B cell (primary cell): ENCODE measurements around the gene SNTA1. TPM values are rescaled to one million over a fixed set of nuclear protein-coding genes. Genes with fewer than 3 reads are reported as not detected.

ENCODE experiments used
- ATAC-seq: fragments of 200-7000 bp; cut with Tn5 transposase; one replicate; pipeline ENCODE4 v1.10.0; 2021; ENCODE audit warnings: low read depth, mild to moderate bottlenecking, moderate number of reproducible peaks, moderate library complexity
- CTCF ChIA-PET: fragments of 350-600 bp; sonication (Branson Sonifier 250); formaldehyde crosslinking; loops from one replicate; lab custom pipeline; 2021; ENCODE audit warnings: antibody characterized with exemption, inconsistent platforms; lab: Charles Lee
- POLR2A ChIA-PET: fragments of 350-600 bp; sonication (Branson Sonifier 250); formaldehyde crosslinking; loops from one replicate; lab custom pipeline; 2021; ENCODE audit warnings: antibody characterized with exemption; lab: Charles Lee
- DNase-seq: peaks from one replicate; pipeline ENCODE4 v3.0.0; 2013
- H2AFZ ChIP-seq: 2 replicates; pipeline ENCODE4 v1.6.1; 2012; ENCODE audit warnings: mild to moderate bottlenecking, low read depth, low read length; ENCODE audit not compliant: insufficient read depth, poor library complexity, severe bottlenecking
- H3K27ac ChIP-seq, 2 donors: 1 replicate in 1 of 2; 2 replicates in 1 of 2; pipeline ENCODE4 v1.5.1; 2012 to 2013; ENCODE audit warnings: low read length in 2 of 2, mild to moderate bottlenecking in 2 of 2, moderate library complexity in 1 of 2
- H3K27me3 ChIP-seq, 4 experiments: fragments of 200-600 bp in 1 of 4; sonication (generic) in 1 of 4; replicated peaks in 1 of 4; 1 replicate in 2 of 4; 2 replicates in 2 of 4; pipeline versions ENCODE4 v1.6.1 to v1.7.0; 2013 to 2016; ENCODE audit warnings: low read length in 3 of 4, mild to moderate bottlenecking in 2 of 4, mixed read lengths in 1 of 4, moderate library complexity in 1 of 4; ENCODE audit not compliant: insufficient read depth in 4 of 4, control insufficient read depth in 3 of 4; ENCODE audit errors: control extremely low read depth in 1 of 4
- H3K36me3 ChIP-seq, 2 experiments: replicated peaks in 1 of 2; 1 replicate in 1 of 2; 2 replicates in 1 of 2; pipeline versions ENCODE4 v1.6.1 to v1.7.1; 2013; ENCODE audit warnings: low read length in 1 of 2; ENCODE audit not compliant: insufficient read depth in 2 of 2, control insufficient read depth in 1 of 2; ENCODE audit errors: control extremely low read depth in 1 of 2, extremely low read depth in 1 of 2
- H3K4me1 ChIP-seq, 2 donors: fragments of 200-600 bp in 1 of 2; sonication (generic) in 1 of 2; 1 replicate in 1 of 2; 2 replicates in 1 of 2; pipeline versions ENCODE4 v1.5.1 to v1.6.1; 2013 to 2017; ENCODE audit warnings: low read length in 2 of 2; ENCODE audit not compliant: control insufficient read depth in 2 of 2, insufficient read depth in 2 of 2
- H3K4me2 ChIP-seq: replicated peaks from 2 replicates; pipeline ENCODE3; 2012; ENCODE audit warnings: mild to moderate bottlenecking, low read depth, low read length; ENCODE audit not compliant: poor library complexity, severe bottlenecking
- H3K4me3 ChIP-seq, 5 experiments: fragments of 200-600 bp in 1 of 5; sonication (generic) in 1 of 5; 1 replicate in 3 of 5; 2 replicates in 2 of 5; pipeline versions ENCODE4 v1.5.1 to v1.7.0; 2011 to 2016; ENCODE audit warnings: low read length in 4 of 5, mild to moderate bottlenecking in 4 of 5, low read depth in 2 of 5, control low read depth in 1 of 5, moderate library complexity in 1 of 5; ENCODE audit not compliant: insufficient read depth in 1 of 5; ENCODE audit errors: control extremely low read depth in 1 of 5, extremely low read depth in 1 of 5
- H3K79me2 ChIP-seq: fragments of 200-600 bp; sonication (generic); one replicate; pipeline ENCODE4 v1.6.0; 2016; ENCODE audit warnings: low read length; ENCODE audit not compliant: control insufficient read depth, insufficient read depth
- H3K9ac ChIP-seq: fragments of 200-600 bp; sonication (generic); 2 replicates; pipeline ENCODE4 v1.6.1; 2017; ENCODE audit warnings: mild to moderate bottlenecking, low read length, moderate library complexity
- H3K9me3 ChIP-seq, 3 donors: one replicate each; pipeline versions ENCODE4 v1.6.1 to v1.7.1; 2013; ENCODE audit warnings: low read length in 2 of 3; ENCODE audit not compliant: control insufficient read depth in 2 of 3, insufficient read depth in 1 of 3; ENCODE audit errors: control extremely low read depth in 1 of 3
- H4K20me1 ChIP-seq: 2 replicates; pipeline ENCODE4 v1.6.0; 2012; ENCODE audit warnings: mild to moderate bottlenecking, low read length; ENCODE audit not compliant: insufficient read depth, control insufficient read depth, poor library complexity, severe bottlenecking
- H3K27ac Mint-ChIP-seq: one replicate; pipeline ENCODE4 v1.8.0; 2021; ENCODE audit warnings: mixed read lengths
- H3K27me3 Mint-ChIP-seq: one replicate; pipeline ENCODE4 v1.8.0; 2021; ENCODE audit warnings: mixed read lengths
- H3K4me1 Mint-ChIP-seq: one replicate; pipeline ENCODE4 v1.8.0; 2021; ENCODE audit warnings: mixed read lengths
- H3K4me3 Mint-ChIP-seq: one replicate; pipeline ENCODE4 v1.8.0; 2021; ENCODE audit warnings: mixed read lengths
- H3K9me3 Mint-ChIP-seq: one replicate; pipeline ENCODE4 v1.8.0; 2022; ENCODE audit warnings: mixed read lengths; ENCODE audit not compliant: insufficient read depth
- EZH2 ChIP-seq: IDR thresholded peaks from 2 replicates; pipeline ENCODE4 v1.6.1; 2012; ENCODE audit warnings: borderline replicate concordance, low read depth, mild to moderate bottlenecking, moderate library complexity, low read length; ENCODE audit not compliant: insufficient read depth, poor library complexity, severe bottlenecking
- WGBS: methylation state at CpG from one replicate; pipeline ENCODE4 v1.1.5; 2013; ENCODE audit warnings: missing lambda C conversion rate; ENCODE audit not compliant: insufficient coverage; 5-methylcytosine and 5-hydroxymethylcytosine counted together
- intact Hi-C: fragments of 100-400 bp; cut with micrococcal nuclease; formaldehyde crosslinking; loops from one replicate; pipeline ENCODE4 v1.10.0; 2022
- polyA plus RNA-seq: library from polyadenylated mRNA; depleted of rRNA; stranded (reverse); fragments of >200 nt; gene quantifications from 2 replicates; pipeline ENCODE4 v1.2.3, GENCODE V29; 2012
- total RNA-seq, 2 donors: library from RNA; stranded (reverse); fragments of 120-200 nt in 1 of 2; gene quantifications; 1 replicate in 1 of 2; 2 replicates in 1 of 2; pipeline versions ENCODE4 v1.2.3 to v1.2.4, GENCODE V29; 2013 to 2022
- TF ChIP-seq, protein P1 (sequence below): fragments of 200-600 bp; IDR thresholded peaks from one replicate; pipeline ENCODE4 v1.8.0; 2022; ENCODE audit warnings: antibody characterized with exemption, mild to moderate bottlenecking

Gene SNTA1
- total and polyA plus RNA-seq, 2 donors (not counting 1 experiment from before 2014, with no cell fraction given), result 7.0 to 9.9 TPM

DNA sequence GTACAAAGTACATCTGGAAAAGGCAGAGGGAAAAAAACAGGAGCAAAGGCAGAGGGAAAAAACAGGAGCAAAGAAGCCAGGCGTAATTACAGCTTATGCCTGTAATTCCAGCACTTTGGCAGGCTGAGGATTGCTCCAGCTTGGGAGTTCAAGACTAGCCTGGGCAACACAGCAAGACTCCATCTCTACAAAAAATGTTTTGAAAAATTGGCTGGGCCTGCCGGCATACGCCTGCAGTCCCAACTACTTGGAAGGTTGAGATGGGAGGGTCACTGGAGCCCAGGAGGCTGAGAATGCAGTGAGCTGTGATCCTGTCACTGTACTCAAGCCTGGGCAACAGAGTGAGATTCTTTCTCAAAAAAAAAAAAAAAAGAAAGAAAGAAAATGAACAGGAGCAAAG lies 27.3 kb upstream of the SNTA1 start:
- Histone ChIP-seq H3K9me3 (peaks cover 0 to 6% (median 0%) of the 10 kb centered on the region in 3 donors), H2AFZ (no peak overlapping the region), H4K20me1 (no peaks in the 10 kb centered on the region), H3K9ac (no peak overlapping the region), H3K4me1 (peaks cover 18% of the 10 kb centered on the region in 2 donors), H3K27ac (no peak overlapping the region), H3K36me3 (no peaks in the 10 kb centered on the region), H3K4me3 (no peak overlapping the region), H3K27me3 (no peaks in the 10 kb centered on the region), H3K79me2 (no peaks in the 10 kb centered on the region), H3K4me2 (no peak overlapping the region)
- DNase-seq (no peak), ATAC-seq (no peak)
- WGBS, result 100% methylated on average over 2 of the region's 3 CpGs
- CTCF ChIA-PET, result interaction anchor here (0.7 to 1.7 kb wide), 5 partner anchors 13 to 197 kb away, joined by 3 to 7 read pairs (median 3); no protein-coding TSS in a partner anchor
- peaks cover 15% of the 10 kb centered on the region for H3K4me1 Mint-ChIP-seq
- TF ChIP-seq, protein P1, sequence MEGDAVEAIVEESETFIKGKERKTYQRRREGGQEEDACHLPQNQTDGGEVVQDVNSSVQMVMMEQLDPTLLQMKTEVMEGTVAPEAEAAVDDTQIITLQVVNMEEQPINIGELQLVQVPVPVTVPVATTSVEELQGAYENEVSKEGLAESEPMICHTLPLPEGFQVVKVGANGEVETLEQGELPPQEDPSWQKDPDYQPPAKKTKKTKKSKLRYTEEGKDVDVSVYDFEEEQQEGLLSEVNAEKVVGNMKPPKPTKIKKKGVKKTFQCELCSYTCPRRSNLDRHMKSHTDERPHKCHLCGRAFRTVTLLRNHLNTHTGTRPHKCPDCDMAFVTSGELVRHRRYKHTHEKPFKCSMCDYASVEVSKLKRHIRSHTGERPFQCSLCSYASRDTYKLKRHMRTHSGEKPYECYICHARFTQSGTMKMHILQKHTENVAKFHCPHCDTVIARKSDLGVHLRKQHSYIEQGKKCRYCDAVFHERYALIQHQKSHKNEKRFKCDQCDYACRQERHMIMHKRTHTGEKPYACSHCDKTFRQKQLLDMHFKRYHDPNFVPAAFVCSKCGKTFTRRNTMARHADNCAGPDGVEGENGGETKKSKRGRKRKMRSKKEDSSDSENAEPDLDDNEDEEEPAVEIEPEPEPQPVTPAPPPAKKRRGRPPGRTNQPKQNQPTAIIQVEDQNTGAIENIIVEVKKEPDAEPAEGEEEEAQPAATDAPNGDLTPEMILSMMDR, result no peak
- no peak for TF ChIP-seq EZH2
- H3K27me3 Mint-ChIP-seq, result no peaks in the 10 kb centered on the region
- POLR2A ChIA-PET, result no interaction called here
- H3K4me3 Mint-ChIP-seq, result no peak overlapping the region
- no peaks in the 10 kb centered on the region for H3K9me3 Mint-ChIP-seq
- no peak overlapping the region for H3K27ac Mint-ChIP-seq
- intact Hi-C loops, result no loop called here

DNA sequence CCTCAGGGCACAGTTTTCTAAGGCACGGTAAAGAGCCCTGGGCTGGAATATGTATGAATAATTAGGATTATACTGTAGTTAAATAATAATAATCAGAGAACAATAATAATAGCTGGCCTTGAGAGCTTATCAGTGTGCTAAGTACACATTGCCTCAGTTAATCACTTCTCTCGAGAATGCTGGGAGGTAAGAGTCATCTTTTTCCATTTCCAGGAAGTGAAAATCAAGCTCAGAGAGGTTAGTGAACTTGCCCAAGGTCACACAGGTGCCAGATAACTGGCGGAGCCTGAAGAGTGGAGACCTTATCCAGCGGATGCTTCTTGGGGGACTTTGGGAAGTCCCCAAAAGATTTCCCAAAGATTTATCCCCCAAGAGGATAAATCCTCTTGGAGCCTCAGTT lies 26.9 kb upstream of the SNTA1 start:
- ATAC-seq (no peak), DNase-seq (no peak)
- Histone ChIP-seq H3K9ac (no peak overlapping the region), H3K27me3 (no peaks in the 10 kb centered on the region), H3K4me1 (peaks cover 18% of the 10 kb centered on the region in 2 donors), H3K9me3 (peaks cover 0 to 6% (median 0%) of the 10 kb centered on the region in 3 donors), H2AFZ (no peak overlapping the region), H3K36me3 (no peaks in the 10 kb centered on the region), H3K27ac (no peak overlapping the region), H3K4me3 (no peak overlapping the region), H4K20me1 (no peaks in the 10 kb centered on the region), H3K79me2 (no peaks in the 10 kb centered on the region), H3K4me2 (no peak overlapping the region)
- no peaks in the 10 kb centered on the region for H3K27me3 Mint-ChIP-seq
- no peak overlapping the region for H3K27ac Mint-ChIP-seq
- intact Hi-C loops, result no loop called here
- POLR2A ChIA-PET, result no interaction called here
- CTCF ChIA-PET, result interaction anchor here (1.0 to 1.7 kb wide), 4 partner anchors 13 to 197 kb away, joined by 3 to 7 read pairs (median 3); no protein-coding TSS in a partner anchor
- H3K4me3 Mint-ChIP-seq, result no peak overlapping the region
- peaks cover 15% of the 10 kb centered on the region for H3K4me1 Mint-ChIP-seq
- WGBS, result 67% methylated on average over 1 of the region's 4 CpGs
- TF ChIP-seq, protein P1, result no peak
- TF ChIP-seq EZH2, result no peak
- no peaks in the 10 kb centered on the region for H3K9me3 Mint-ChIP-seq
